Hematopoietic multipotent progenitor cell treated with erythropoietin and hydrocortisone succinate and interleukin-3 and kit ligand, for 15 days (in vitro differentiated cells): ENCODE measurements around the gene SYNGR3.

Experiments
- DNase-seq: peaks from one replicate; pipeline ENCODE4 v3.0.0-alpha.2; 2015; ENCODE audit warnings: low spot score

SYNGR3 gene

GRCh38 chr16:1992704-1993317, 3.0 kb downstream of the SYNGR3 start:
- no peak for DNase-seq

- no peak for DNase-seq
These were observed 4.0 kb downstream of the SYNGR3 start for GRCh38 chr16:1993731-1994131.

GRCh38 chr16:1997494-1998359, 8.0 kb downstream of the SYNGR3 start:
- DNase-seq, result no peak

GRCh38 chr16:1998360-1998835, 8.6 kb downstream of the SYNGR3 start:
- DNase-seq, result no peak

GRCh38 chr16:1998852-1999801, 9.4 kb downstream of the SYNGR3 start:
- no peak for DNase-seq

- DNase-seq, result no peak
These were observed 10.2 kb downstream of the SYNGR3 start for GRCh38 chr16:1999866-2000514.

GRCh38 chr16:2001035-2001434, 11.3 kb downstream of the SYNGR3 start:
- DNase-seq, result no peak

GRCh38 chr16:2001456-2002355, 11.9 kb downstream of the SYNGR3 start:
- no peak for DNase-seq

GRCh38 chr16:2002406-2003230, 12.8 kb downstream of the SYNGR3 start:
- no peak for DNase-seq

- no peak for DNase-seq
These were observed 13.6 kb downstream of the SYNGR3 start for GRCh38 chr16:2003231-2003826.

GRCh38 chr16:2003827-2004641, 14.3 kb downstream of the SYNGR3 start:
- peak; percentile 92 for DNase-seq

GRCh38 chr16:2004795-2005517, 15.2 kb downstream of the SYNGR3 start:
- no peak for DNase-seq

- DNase-seq, result peak; percentile 58
These were observed 15.9 kb downstream of the SYNGR3 start for GRCh38 chr16:2005646-2006045.

- DNase-seq, result no peak
These were observed 16.5 kb downstream of the SYNGR3 start for GRCh38 chr16:2006317-2006716.

GRCh38 chr16:2007081-2007836, 17.5 kb downstream of the SYNGR3 start:
- DNase-seq, result no peak

GRCh38 chr16:2008009-2008526, 18.3 kb downstream of the SYNGR3 start:
- DNase-seq, result no peak
